ENCODE results near the gene CAPSL.

DNA sequence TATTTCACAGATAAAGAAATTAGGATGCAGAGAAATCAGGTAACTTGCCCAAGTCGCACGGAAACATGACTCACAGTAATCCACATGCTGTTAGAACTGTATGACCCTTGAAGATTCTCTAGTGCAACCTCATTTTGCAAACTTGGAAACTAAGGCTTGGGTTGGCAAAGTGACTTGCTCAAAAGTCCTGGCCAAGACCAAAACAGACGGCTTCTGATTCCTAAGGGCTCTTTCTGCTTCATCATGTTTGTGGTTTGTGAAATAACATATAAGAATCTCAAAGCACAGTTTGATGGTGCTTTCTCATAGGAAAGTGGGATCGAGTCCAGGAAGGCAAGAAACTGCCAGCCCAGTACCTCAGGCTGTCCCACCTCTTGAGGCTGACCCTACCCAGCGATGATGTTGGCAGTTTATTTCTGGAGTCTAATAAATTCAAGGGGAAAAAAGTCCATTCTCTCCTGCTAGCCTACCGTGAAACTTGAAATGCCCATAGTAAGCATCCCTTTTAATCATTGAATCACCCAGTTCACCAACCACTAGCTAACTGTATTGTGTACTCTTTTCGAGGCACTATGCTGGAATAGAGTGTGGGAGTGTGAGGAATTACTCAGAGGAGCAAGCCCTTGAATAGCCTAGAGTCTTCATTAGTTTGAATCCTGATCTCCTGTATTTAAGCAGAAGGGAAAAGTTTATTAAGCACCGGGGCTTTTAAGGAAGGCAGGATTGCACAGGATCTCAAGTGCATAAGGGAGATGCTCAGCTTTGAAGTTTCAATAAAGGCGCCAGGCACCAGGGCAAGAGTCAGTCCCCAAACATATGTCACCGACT, 14.1 kb downstream of the CAPSL start:
- TF ChIP-seq EP300 (IDR thresholded peaks at IDR 0.05) (no peak), POLR2A (IDR thresholded peaks at IDR 0.05) (no peak)
- TF ChIP-seq, protein P1, sequence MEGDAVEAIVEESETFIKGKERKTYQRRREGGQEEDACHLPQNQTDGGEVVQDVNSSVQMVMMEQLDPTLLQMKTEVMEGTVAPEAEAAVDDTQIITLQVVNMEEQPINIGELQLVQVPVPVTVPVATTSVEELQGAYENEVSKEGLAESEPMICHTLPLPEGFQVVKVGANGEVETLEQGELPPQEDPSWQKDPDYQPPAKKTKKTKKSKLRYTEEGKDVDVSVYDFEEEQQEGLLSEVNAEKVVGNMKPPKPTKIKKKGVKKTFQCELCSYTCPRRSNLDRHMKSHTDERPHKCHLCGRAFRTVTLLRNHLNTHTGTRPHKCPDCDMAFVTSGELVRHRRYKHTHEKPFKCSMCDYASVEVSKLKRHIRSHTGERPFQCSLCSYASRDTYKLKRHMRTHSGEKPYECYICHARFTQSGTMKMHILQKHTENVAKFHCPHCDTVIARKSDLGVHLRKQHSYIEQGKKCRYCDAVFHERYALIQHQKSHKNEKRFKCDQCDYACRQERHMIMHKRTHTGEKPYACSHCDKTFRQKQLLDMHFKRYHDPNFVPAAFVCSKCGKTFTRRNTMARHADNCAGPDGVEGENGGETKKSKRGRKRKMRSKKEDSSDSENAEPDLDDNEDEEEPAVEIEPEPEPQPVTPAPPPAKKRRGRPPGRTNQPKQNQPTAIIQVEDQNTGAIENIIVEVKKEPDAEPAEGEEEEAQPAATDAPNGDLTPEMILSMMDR (IDR thresholded peaks at IDR 0.05), result no peak

All from ovary (tissue), 3 donors.